Esophagus squamous epithelium (tissue), 5 donors: Measurements from ENCODE around the gene PRRT1B. TPM values are rescaled to one million over a fixed set of nuclear protein-coding genes. Genes with fewer than 3 reads are reported as not detected.

ENCODE experiments used
- DNase-seq: peaks from one replicate; lab custom pipeline; 2025; lab: John Stamatoyannopoulos, UW
- H3K27ac ChIP-seq, 4 donors: fragments of 200-600 bp; sonication (generic); one replicate each; pipeline ENCODE4 v1.5.1; 2016 to 2019; ENCODE audit warnings: mild to moderate bottlenecking in 1 of 4
- H3K27me3 ChIP-seq, 4 donors: fragments of 200-600 bp; sonication (generic); 1 replicate in 3 of 4; 2 replicates in 1 of 4; pipeline versions ENCODE4 v1.5.1 to v1.6.0; 2017 to 2021; ENCODE audit warnings: antibody characterized with exemption in 1 of 4
- H3K36me3 ChIP-seq, 3 donors: fragments of 200-600 bp; sonication (generic); one replicate each; pipeline ENCODE4 v1.5.1; 2016 to 2019
- H3K4me1 ChIP-seq, 3 donors: fragments of 200-600 bp; sonication (generic); one replicate each; pipeline ENCODE4 v1.5.1; 2017 to 2019
- H3K4me3 ChIP-seq, 4 donors: fragments of 200-600 bp; sonication (generic); 1 replicate in 3 of 4; 2 replicates in 1 of 4; pipeline ENCODE4 v1.5.1; 2016 to 2019; ENCODE audit warnings: mild to moderate bottlenecking in 2 of 4, moderate library complexity in 1 of 4
- H3K9me3 ChIP-seq, 3 donors: fragments of 200-600 bp; sonication (generic); one replicate each; pipeline ENCODE4 v1.5.1; 2016 to 2019
- POLR2A ChIP-seq, 4 donors: fragments of 450-650 bp; IDR thresholded peaks; one replicate each; pipeline ENCODE4 v1.6.1; 2017; ENCODE audit warnings: antibody characterized with exemption in 4 of 4, mild to moderate bottlenecking in 4 of 4, moderate library complexity in 3 of 4
- WGBS, 2 donors: methylation state at CpG; one replicate each; pipeline ENCODE4 v1.1.5; 2018; 5-methylcytosine and 5-hydroxymethylcytosine counted together
- intact Hi-C: fragments of 100-400 bp; cut with DNase I; formaldehyde crosslinking; loops from one replicate; pipeline ENCODE4 v1.15.0; 2022
- total RNA-seq, 4 donors: library from RNA; depleted of rRNA; stranded (reverse); fragments of >200 nt; gene quantifications; one replicate each; pipeline ENCODE4 v1.1.0, GENCODE V29; 2016
- TF ChIP-seq, protein P1 (sequence below), 6 experiments: fragments of 450-650 bp in 4 of 6; fragments of 200-600 bp in 2 of 6; sonication (generic) in 2 of 6; IDR thresholded peaks; one replicate each; pipeline ENCODE4 v1.5.1; 2016 to 2019; ENCODE audit warnings: antibody characterized with exemption in 6 of 6, mild to moderate bottlenecking in 4 of 6, moderate library complexity in 4 of 6
- donor health status: DM: yes; HTN: yes; CAD: no.

The PRRT1B gene
- total RNA-seq, 4 donors from 2014 or later = not detected

DNA sequence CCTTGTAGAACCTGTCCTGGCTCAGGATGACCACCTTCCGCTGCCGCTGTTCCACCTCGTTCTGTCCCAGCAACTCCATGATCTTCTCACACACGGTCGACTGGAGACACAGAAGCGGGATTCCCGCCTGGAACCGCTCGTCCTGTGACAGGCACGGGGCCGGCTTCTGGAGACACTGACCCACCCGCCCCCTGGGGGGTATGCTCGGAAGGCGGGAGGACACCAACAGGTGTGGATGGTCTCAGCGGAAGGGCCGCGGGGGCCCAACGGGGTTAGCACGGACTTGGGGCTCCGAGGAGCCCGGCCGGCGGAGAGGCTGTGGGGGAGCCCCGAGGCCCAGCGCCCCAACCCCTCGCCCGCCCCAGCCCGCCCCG lies 14.8 kb upstream of the PRRT1B start:
- no peaks in the 10 kb centered on the region for H3K9me3 ChIP-seq
- peaks cover 7 to 23% (median 12%) of the 10 kb centered on the region in 3 donors for H3K4me1 ChIP-seq
- WGBS, 2 donors = no CpG with 5 or more reads among the region's 29 CpGs
- peak overlapping the region; percentile 63 to 99 (median 90) for H3K4me3 ChIP-seq
- no peaks in the 10 kb centered on the region for H3K27me3 ChIP-seq
- peak overlapping the region; percentile 85 to 90 (median 87) for H3K27ac ChIP-seq
- TF ChIP-seq POLR2A (IDR thresholded peaks at IDR 0.05) = no peak
- TF ChIP-seq, protein P1, sequence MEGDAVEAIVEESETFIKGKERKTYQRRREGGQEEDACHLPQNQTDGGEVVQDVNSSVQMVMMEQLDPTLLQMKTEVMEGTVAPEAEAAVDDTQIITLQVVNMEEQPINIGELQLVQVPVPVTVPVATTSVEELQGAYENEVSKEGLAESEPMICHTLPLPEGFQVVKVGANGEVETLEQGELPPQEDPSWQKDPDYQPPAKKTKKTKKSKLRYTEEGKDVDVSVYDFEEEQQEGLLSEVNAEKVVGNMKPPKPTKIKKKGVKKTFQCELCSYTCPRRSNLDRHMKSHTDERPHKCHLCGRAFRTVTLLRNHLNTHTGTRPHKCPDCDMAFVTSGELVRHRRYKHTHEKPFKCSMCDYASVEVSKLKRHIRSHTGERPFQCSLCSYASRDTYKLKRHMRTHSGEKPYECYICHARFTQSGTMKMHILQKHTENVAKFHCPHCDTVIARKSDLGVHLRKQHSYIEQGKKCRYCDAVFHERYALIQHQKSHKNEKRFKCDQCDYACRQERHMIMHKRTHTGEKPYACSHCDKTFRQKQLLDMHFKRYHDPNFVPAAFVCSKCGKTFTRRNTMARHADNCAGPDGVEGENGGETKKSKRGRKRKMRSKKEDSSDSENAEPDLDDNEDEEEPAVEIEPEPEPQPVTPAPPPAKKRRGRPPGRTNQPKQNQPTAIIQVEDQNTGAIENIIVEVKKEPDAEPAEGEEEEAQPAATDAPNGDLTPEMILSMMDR (IDR thresholded peaks at IDR 0.05) = peak in 1 of 6 experiments; percentile 5
- intact Hi-C loops = no loop called here
- DNase-seq = no peak
- H3K36me3 ChIP-seq = peaks cover 13 to 44% (median 24%) of the 10 kb centered on the region in 3 donors

DNA sequence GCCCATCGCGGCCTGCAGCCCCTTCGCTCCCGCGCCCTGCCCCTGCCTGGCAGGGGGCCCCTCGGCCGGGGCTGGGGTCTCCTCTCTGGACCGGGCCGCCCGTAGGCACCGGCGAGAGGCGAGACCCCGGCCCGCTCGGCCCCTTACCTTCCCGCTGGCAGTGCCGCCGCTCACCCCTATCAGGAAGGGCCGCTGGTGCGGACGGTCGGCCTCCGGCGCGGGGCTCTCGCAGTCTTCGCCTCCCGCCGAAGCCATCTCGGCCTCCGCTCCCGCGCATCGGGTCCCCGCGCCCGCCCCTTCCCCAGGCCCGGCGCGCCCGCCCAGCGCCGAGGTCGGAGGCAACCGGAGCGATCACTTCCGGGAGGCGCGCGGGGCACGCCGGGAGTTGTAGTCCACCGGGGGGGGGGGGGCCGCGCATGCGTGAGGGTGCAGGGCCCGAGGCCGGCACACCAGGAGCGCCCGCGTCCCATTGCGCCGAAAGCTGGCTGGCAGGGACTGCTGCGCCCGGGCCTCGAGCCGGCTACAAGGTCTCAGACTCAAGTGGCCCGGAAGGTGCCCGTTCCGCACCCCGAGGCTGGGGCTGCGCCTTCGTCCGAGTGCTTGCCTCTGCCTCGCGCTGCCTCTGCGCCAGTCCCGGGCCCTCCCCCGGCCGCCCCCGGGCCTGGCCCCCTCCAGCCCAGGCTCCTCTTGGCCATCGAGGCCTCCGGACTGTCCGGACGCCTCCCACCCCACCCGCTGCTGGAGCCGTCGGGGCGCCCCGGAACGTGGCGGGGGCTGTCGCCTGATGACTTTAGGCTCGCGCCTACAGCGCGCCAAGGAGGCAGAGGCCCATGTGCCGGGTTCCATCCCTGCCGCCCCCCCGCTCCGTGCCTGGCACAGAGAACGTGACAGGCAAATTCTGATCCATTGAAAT lies 14.1 kb upstream of the PRRT1B start, which contains the start of gene UCK1:
Gene UCK1 (minus strand): TSS at position 344 of the 913 bp plus-strand sequence. CDS start 89 bp downstream, at position 255.
- 0% methylated on average over 9 of the region's 103 CpGs; no CpG with 5 or more reads in 1 of the 2 donors for WGBS, 2 donors
- DNase-seq = no peak
- Histone ChIP-seq H3K4me1 (peaks cover 7 to 23% (median 12%) of the 10 kb centered on the region in 3 donors), H3K4me3 (peak within 1 kb of the TSS; percentile 63 to 99 (median 90)), H3K36me3 (peaks cover 13 to 38% (median 24%) of the 10 kb centered on the region in 3 donors), H3K27ac (peak within 1 kb of the TSS; percentile 85 to 90 (median 87)), H3K9me3 (no peaks in the 10 kb centered on the region), H3K27me3 (no peaks in the 10 kb centered on the region)
- intact Hi-C loops = no loop called here
- peak in 3 of 4 donors; percentile 39 to 54 (median 40) for TF ChIP-seq POLR2A (IDR thresholded peaks at IDR 0.05)
- TF ChIP-seq, protein P1 (IDR thresholded peaks at IDR 0.05) = peak in 2 of 6 experiments; percentile 1 to 20

DNA sequence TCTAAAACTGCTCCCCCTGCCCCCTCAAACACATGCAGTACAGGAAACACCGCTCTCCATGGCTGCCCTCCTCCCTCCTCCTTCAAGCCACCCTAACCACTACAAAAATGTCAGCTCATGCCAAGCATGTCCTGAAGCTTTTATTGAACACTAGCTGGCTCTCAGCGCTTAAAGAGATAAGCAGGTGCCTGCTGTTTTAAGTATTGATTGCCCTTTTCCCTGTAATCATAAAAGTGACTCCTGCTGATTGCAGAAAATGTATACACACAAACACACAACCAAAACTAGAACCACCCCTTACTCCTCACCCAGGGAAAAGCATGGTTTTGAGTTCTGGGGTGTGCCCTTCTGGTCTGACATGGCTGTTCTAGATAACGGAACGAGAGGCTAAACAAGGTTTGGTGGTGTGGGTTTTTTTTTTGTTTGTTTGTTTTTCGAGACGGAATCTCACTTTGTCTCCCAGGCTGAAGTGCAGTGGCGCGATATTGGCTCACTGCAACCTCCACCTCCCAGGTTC lies 10.5 kb upstream of the PRRT1B start:
- no peak overlapping the region for H3K4me3 ChIP-seq
- no peaks in the 10 kb centered on the region for H3K27me3 ChIP-seq
- 37 to 43% methylated on average over 6 to 8 of the region's 8 CpGs for WGBS, 2 donors
- H3K4me1 ChIP-seq = peaks cover 6 to 15% (median 9%) of the 10 kb centered on the region in 3 donors
- peaks cover under 1 to 2% (median 2%) of the 10 kb centered on the region in 3 donors for H3K36me3 ChIP-seq
- H3K9me3 ChIP-seq = no peaks in the 10 kb centered on the region
- DNase-seq = no peak
- TF ChIP-seq, protein P1 (IDR thresholded peaks at IDR 0.05) = no peak
- TF ChIP-seq POLR2A (IDR thresholded peaks at IDR 0.05) = no peak
- intact Hi-C loops = no loop called here
- H3K27ac ChIP-seq = no peak overlapping the region

DNA sequence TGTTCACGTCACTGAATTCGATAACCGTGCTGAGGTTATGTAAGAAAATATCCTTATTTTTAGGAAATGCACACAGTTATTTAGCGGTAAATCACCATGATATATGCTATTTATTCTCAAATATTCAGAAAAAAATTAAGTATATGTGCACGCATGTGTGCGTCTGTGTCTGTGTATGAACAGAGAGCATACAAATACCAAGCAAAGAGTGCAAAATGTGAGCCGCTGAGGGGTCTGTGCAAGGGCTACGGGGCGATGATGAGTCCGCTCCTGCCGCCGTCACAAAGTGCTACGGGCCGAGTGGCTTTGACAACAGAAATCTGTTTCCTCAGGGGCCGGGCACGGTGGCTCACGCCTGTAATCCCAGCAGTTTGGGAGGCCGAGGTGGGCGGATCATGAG lies 7.4 kb upstream of the PRRT1B start:
- Histone ChIP-seq H3K9me3 (peaks cover 0 to 9% (median 7%) of the 10 kb centered on the region in 3 donors), H3K27me3 (no peaks in the 10 kb centered on the region), H3K27ac (no peak overlapping the region), H3K36me3 (no peaks in the 10 kb centered on the region), H3K4me3 (no peak overlapping the region), H3K4me1 (no peaks in the 10 kb centered on the region)
- no peak for DNase-seq
- TF ChIP-seq, protein P1 (IDR thresholded peaks at IDR 0.05) = no peak
- no peak for TF ChIP-seq POLR2A (IDR thresholded peaks at IDR 0.05)
- intact Hi-C loops = no loop called here
- 90 to 94% methylated on average over 13 to 16 of the region's 19 CpGs for WGBS, 2 donors
